H54 (cell line): Measurements from ENCODE around the gene ARL16.

ENCODE experiments used
- DNase-seq: peaks from one replicate; pipeline ENCODE4 v3.0.0; 2011; ENCODE audit warnings: low spot score, mixed read lengths; ENCODE audit not compliant: insufficient read length
- FAIRE-seq: peaks from 3 replicates; lab custom pipeline; 2011; peaks lifted over from hg19 to GRCh38; lab: Jason Lieb, UNC
- POLR2A ChIP-seq: IDR thresholded peaks from 2 replicates; pipeline ENCODE4 v1.6.1; 2011; ENCODE audit warnings: low read depth, mild to moderate bottlenecking, low read length

Gene ARL16

DNA sequence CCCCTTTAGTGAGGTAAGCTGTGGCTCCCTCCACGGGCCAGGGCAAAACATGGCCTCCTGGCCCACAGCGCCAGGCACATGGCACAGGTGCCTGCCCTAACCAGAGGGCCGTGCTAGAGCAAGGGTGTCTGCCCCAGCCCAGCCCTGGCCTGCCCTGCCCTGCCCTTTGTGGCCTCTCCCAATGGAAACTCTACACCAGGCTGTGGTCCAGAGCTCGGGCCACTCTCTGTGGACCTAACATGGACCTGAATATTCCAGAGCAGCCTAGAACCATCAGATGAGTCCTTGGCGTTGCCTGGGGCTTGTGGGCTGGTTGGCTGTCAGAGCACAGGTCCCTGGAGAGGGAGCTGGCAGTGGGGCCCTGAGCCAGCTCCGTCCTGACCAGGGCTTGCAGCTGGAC, 11.6 kb upstream of the ARL16 start:
- no peak for DNase-seq
- no peak for FAIRE-seq
- TF ChIP-seq POLR2A: no peak

DNA sequence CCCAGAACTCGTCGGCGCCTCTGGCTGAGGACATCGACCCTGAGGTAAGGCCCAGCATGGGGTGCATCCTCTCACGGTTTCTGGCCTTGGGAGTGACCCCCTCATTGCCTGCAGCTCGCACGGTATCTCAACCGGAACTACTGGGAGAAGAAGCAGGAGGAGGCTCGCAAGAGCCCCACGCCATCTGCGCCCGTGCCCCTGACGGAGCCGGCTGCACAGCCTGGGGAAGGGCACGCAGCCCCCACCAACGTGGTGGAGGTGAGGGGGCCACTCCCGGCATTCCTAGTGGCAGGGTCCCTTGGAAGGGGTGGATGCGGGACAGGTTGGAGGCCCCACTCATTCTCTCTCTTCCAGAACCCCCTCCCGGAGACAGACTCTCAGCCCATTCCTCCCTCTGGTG, 11.2 kb upstream of the ARL16 start:
- DNase-seq (no peak), FAIRE-seq (no peak)
- no peak for TF ChIP-seq POLR2A

DNA sequence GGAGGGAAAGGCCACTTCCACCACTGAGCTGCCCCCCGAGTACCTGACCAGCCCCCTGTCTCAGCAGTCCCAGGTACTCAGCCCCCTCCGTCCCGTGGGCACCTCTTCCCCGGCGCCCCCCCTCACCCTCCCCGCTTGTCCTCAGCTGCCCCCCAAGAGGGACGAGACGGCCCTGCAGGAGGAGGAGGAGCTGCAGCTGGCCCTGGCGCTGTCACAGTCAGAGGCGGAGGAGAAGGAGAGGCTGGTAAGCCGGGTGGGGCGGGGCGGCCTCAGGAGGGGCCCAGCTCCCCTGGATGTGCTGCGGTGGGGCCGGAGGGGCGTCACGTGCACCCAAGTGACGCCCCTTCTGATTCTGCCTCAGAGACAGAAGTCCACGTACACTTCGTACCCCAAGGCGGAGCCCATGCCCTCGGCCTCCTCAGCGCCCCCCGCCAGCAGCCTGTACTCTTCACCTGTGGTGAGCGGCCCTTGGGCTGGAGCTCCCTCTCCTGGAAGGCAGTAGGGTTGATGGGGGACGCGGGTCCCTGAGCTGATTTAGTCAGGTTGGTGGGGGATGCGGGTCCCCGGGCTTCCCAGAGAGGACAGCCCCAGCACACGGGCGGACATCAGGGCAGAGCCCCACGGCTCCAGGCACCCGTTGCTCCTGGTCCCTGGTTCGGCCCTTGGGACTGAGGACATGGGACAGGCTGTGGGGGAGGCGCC, 10.1 kb upstream of the ARL16 start:
- DNase-seq (no peak), FAIRE-seq (no peak)
- TF ChIP-seq POLR2A: no peak

DNA sequence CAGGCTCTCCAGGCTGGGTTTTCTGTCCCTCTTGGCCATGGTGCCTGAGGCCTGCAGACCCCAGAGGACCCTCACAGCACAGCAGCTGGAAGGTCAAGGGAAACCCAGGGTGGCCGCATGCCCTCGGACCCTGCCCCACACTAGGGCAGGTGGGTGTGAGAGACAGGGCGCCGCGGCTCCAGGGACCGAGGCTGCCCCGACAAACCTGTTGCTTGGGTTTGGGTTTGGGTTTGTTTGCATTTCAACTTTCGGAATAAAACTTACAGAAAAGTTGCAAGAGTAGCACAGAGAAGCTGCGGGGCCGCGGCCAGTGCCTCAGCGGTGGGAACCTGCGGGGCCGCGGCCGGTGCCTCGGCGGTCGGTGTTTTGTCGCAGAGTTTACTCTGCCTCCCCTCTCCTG, 8.0 kb upstream of the ARL16 start:
- TF ChIP-seq POLR2A: no peak
- DNase-seq (no peak), FAIRE-seq (no peak)

DNA sequence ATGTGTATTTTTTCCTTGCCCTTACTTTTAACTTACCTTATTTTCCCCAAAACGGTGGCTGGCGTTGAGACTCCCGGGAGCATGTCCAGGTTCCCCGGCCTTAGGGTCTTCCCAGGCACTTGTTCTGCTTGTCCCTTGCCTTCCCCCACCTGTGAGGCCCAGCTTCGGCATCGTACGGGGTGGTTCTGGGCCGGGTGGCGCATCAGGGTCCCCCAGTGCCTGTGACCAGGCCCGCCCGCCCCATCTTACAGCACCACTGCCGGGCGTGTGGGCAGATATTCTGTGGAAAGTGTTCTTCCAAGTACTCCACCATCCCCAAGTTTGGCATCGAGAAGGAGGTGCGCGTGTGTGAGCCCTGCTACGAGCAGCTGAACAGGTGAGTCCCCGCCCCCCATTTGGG, 7.6 kb upstream of the ARL16 start:
- DNase-seq (no peak), FAIRE-seq (no peak)
- TF ChIP-seq POLR2A: no peak

DNA sequence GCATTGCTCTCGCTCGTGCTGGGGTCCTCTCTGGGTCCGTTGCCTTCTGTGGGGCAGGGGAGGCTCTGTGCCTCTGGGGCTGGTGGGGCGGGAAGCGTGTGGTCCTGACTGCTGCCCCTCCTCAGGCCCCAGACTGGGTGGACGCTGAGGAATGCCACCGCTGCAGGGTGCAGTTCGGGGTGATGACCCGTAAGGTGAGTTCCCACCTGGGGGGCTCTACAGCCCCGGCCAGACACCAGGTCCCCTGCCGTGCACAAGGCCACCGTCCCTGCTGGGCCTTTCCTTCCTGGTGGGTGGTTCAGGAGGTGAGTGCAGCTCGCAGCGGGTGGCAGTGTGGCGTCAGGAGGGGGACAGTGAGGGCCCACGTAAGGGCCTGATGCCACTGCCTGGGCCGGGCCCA, 7.0 kb upstream of the ARL16 start:
- DNase-seq (no peak), FAIRE-seq (no peak)
- TF ChIP-seq POLR2A: no peak

DNA sequence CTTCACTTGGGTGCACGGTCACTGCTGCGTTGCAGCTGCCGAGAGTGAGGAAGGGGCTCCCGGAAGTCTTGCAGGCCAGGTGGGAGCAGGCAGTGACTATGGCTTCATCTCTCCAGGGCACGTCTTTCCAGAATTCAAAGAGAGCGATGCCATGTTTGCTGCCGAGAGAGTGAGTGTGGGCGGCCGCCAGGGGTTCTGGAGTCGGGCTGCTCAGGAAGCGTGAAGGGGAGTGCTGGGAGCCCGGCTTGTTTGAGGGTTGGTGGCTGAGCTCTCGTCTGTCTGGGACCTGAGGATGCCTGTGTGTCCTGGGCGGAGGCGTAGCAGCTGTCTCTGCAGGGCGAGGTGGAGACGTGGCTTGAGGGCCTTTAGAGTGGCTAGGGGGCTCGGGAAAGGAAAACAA, 6.5 kb upstream of the ARL16 start:
- FAIRE-seq (no peak), DNase-seq (no peak)
- no peak for TF ChIP-seq POLR2A

DNA sequence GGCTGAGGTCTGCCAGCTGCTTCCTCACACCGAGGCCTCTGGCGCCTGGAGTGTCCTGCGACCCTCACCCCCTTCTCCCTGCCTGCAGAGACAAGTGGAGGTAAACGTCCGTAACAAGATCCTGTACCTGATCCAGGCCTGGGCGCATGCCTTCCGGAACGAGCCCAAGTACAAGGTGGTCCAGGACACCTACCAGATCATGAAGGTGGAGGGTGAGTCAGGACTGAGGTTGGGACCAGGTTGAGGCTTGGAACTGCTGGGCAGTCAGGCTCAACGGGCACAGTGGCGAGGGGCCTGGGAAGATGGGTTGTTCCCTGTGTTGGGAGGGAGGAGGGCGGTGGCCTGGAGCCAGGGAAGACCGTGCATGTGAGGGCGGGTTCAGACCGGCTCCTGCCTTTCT, 5.0 kb upstream of the ARL16 start:
- no peak for DNase-seq
- no peak for FAIRE-seq
- no peak for TF ChIP-seq POLR2A

DNA sequence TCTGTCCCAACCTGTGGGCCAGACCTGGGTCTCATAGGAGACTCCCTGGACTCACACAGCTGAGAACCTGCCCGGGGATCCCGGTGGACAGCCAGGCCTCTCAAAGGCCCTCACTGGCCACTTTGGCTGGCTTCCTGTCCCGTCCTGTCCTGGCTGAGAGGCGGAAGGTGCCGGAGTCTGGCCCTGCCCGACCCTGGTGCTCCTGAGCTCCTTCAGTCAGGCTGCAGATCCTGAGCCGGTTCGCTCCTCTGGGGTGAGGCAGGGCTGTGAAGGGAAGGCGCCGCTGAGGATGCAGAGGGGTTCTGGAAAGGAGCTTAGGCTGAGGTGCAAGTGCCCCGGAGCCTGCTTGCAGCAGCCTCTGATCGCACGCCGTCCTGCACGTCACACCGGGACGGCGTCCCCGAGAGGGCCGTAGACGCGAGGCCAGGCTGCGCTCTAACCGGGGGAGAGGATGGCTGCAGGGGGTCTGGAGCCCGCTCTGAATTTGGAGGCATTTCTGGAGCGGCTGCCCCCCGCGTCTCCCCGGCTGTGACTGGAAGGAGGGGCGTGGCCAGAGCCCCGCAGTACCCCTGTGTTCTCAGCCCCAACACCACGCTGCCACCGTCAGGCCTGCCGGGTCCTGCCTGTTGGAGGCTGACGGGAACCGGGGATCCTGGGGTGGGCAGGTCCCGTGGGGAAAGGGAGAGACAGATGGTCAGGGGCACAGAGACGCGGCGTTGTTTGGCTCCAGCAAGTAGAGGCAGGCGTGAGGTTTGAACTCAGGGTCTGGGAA, 4.4 kb upstream of the ARL16 start:
- no peak for DNase-seq
- no peak for FAIRE-seq
- TF ChIP-seq POLR2A: no peak

DNA sequence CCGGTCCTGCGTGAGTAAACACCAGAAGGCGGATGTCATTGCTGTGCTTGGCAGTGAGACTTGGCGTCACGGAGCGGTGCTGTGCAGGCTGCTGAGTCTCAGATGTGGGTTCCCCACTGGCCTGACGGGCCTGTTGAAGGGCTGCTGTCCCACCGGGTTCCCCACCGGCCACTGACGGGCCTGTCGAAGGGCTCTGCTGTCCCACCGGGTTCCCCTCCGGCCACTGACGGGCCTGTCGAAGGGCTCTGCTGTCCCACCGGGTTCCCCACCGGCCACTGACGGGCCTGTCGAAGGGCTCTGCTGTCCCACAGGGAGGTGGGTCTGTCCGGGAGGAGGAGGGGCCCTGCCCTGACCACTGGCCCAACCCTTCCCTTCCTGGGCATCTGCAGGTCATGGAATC, 3.0 kb upstream of the ARL16 start:
- FAIRE-seq (no peak), DNase-seq (no peak)
- TF ChIP-seq POLR2A: no peak

DNA sequence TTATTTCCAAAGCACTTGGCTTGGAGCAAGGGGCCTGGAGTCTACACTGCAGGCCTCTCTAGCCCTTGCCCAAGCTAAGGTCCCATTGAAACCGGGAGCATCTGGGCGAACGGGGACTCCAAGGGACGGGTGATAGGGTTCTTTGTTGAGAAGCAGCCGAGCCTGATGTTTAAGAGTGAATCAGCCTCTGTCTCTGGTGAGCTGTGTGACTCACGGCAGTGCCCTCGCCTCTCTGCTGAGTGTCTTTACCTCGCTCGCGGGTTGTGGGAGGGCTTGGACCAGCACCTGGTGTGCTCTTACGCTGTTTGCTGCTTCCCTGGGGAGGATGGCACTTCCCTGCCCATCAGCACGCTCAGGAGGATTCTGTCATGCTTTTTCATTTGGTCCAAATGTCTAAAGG, 1.5 kb upstream of the ARL16 start:
- DNase-seq: peak; percentile 98
- FAIRE-seq: peak; percentile 6
- no peak for TF ChIP-seq POLR2A

DNA sequence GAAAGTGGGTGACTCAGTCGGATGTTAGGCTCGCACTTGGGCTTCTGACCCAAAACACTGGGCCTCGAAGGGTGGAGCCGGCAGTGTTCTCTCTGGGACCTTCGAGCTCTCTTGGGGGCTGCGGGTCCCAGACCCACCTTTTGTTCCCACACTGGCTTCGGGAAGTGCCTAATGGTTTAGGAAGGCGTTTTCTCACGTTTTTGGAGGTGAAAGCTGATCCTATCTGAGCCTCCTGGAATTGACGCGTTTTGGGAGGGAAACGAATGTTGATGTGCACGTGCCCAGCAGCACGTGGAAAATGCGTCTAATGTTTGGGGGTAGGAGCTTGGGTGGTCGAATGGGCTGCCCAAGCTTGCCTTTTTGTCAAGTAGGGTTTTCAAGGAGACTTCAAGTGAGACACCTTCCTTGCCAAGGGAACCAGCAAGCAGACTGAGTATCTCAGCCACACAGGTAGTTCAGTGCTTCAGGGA, 880 bp upstream of the ARL16 start:
- 0 out of 2 replicates have a peak, but pooled peaks have one; percentile 7 for TF ChIP-seq POLR2A
- DNase-seq: no peak
- no peak for FAIRE-seq

DNA sequence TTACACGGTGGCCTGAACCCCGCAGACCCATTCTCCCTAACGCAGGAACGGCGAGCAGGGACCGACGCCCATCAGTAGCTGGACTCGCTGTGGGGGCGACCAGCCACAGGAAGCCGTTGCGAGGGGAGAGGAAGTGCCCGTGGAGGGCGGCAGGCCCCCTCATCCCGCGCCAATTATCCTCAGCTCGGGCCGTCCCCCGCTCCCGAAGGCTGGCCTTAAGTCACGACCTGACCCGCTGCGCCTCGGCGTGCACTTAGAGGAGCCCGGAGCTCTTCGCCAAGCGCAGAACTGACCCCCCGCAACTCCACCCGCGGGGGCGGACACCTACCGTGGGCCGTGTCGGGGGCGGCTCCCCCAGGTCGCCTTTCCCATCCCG, 401 bp downstream of the ARL16 start:
- TF ChIP-seq POLR2A: no peak
- DNase-seq: no peak
- FAIRE-seq: no peak

DNA sequence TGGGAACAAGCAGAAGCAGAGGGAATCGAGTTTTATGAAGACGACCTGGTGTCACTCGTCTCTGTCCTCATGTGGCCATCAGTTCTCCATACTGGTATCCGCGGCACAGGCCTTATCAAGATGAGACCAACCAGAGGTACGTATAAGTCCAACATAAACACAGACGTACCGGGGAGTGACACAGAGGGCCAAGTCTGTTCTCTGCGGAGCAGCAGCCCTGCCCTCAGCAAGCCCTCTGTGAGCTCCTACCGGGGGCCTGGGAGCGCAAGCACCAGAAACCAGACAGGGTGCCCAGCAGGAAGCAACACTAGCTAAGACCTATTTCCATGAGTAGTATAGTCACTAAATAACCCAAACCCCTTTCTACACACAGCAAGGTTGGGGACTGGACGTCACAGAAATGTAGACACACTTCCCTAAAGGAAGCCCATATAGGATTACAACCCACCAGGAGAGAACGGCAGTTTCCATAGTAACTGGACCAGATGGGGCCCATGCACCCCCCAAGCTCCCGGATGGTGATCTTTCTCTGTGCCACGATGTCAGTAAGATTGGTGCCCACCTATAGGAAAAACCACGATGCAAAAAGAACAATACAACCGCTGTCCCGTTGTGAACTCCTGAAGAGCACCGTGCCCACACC, 911 bp downstream of the ARL16 start:
- no peak for DNase-seq
- FAIRE-seq: no peak
- TF ChIP-seq POLR2A: no peak

DNA sequence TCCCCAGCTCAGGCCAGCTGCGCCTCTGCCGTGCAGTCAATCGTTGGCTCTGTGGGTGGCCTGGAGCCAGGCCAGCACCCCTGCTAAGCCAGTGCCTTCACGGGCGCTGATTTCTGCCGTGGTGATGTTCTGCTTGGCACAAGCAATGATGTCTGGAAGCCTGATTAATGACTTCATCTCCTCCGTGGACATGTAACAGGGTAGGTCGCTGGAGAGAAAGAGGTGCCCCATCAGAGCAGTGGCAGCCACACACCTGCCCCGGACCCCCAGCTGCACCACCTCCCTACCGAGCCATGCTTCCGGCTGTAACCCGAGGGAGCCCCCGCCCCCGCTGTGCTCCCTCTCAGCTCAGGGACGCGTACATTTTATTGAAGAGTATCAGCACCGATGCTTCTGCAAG, 1.9 kb downstream of the ARL16 start:
- no peak for DNase-seq
- FAIRE-seq: no peak
- TF ChIP-seq POLR2A: no peak
